C1 segment of cervical spinal cord (tissue), 14 donors: ENCODE results near the gene KIAA1671.
A peak's percentile ranks its signal among the peaks of the same experiment; 100 is the strongest.

Source experiments
- DNase-seq, 14 donors: peaks; one replicate each; lab custom pipeline; 2025; lab: John Stamatoyannopoulos, UW

Gene KIAA1671

GRCh38 chr22:25143156-25144076 lies 190.9 kb downstream of the KIAA1671 start:
- DNase-seq: no peak

GRCh38 chr22:25144522-25144921 lies 192.0 kb downstream of the KIAA1671 start:
- no peak for DNase-seq

- DNase-seq: no peak
These were observed 193.8 kb downstream of the KIAA1671 start for GRCh38 chr22:25146307-25146706.

- no peak for DNase-seq
These were observed 194.6 kb downstream of the KIAA1671 start for GRCh38 chr22:25146906-25147641.

GRCh38 chr22:25147642-25147928 lies 195.1 kb downstream of the KIAA1671 start:
- DNase-seq: no peak

GRCh38 chr22:25148149-25148691 lies 195.7 kb downstream of the KIAA1671 start:
- DNase-seq: no peak

- DNase-seq: no peak
These were observed 196.5 kb downstream of the KIAA1671 start for GRCh38 chr22:25149014-25149413.

GRCh38 chr22:25153961-25154666 lies 201.6 kb downstream of the KIAA1671 start:
- peak in 6 of 14 donors; percentile 5 to 33 (median 10) for DNase-seq

- no peak for DNase-seq
These were observed 202.1 kb downstream of the KIAA1671 start for GRCh38 chr22:25154667-25154999.

GRCh38 chr22:25156736-25157135 lies 204.2 kb downstream of the KIAA1671 start:
- no peak for DNase-seq

- DNase-seq: no peak
These were observed 206.5 kb downstream of the KIAA1671 start for GRCh38 chr22:25159028-25159427.

- DNase-seq: no peak
These were observed 207.8 kb downstream of the KIAA1671 start for GRCh38 chr22:25160120-25160996.

- no peak for DNase-seq
These were observed 208.8 kb downstream of the KIAA1671 start for GRCh38 chr22:25161017-25161915.

GRCh38 chr22:25161916-25162530 lies 209.5 kb downstream of the KIAA1671 start:
- DNase-seq: no peak

- DNase-seq: no peak
These were observed 210.0 kb downstream of the KIAA1671 start for GRCh38 chr22:25162561-25162960.

GRCh38 chr22:25165785-25166184 lies 213.3 kb downstream of the KIAA1671 start:
- DNase-seq: no peak

GRCh38 chr22:25166266-25167040 lies 213.9 kb downstream of the KIAA1671 start:
- DNase-seq: no peak

GRCh38 chr22:25167082-25167481 lies 214.6 kb downstream of the KIAA1671 start:
- DNase-seq: no peak
